Prostate gland (tissue), 2 donors: ENCODE measurements around the gene INSIG2.

ENCODE experiments used
- CTCF ChIP-seq, 4 experiments: fragments of 200-600 bp in 2 of 4; fragments of 450-650 bp in 2 of 4; sonication (generic) in 2 of 4; IDR thresholded peaks; 1 replicate in 3 of 4; 2 replicates in 1 of 4; pipeline ENCODE4 v1.5.1; 2016 to 2019; ENCODE audit warnings: antibody characterized with exemption in 4 of 4, mild to moderate bottlenecking in 2 of 4, moderate library complexity in 2 of 4
- POLR2A ChIP-seq: fragments of 450-650 bp; IDR thresholded peaks from one replicate; pipeline ENCODE4 v1.6.1; 2016; ENCODE audit warnings: antibody characterized with exemption, mild to moderate bottlenecking

- TF ChIP-seq CTCF (IDR thresholded peaks at IDR 0.05) (no peak), POLR2A (no peak)
Observed at GRCh38 chr2:118098307-118099030, 10.2 kb downstream of the INSIG2 start.
